ENCODE data around the gene WNT7B.

The WNT7B gene

DNA sequence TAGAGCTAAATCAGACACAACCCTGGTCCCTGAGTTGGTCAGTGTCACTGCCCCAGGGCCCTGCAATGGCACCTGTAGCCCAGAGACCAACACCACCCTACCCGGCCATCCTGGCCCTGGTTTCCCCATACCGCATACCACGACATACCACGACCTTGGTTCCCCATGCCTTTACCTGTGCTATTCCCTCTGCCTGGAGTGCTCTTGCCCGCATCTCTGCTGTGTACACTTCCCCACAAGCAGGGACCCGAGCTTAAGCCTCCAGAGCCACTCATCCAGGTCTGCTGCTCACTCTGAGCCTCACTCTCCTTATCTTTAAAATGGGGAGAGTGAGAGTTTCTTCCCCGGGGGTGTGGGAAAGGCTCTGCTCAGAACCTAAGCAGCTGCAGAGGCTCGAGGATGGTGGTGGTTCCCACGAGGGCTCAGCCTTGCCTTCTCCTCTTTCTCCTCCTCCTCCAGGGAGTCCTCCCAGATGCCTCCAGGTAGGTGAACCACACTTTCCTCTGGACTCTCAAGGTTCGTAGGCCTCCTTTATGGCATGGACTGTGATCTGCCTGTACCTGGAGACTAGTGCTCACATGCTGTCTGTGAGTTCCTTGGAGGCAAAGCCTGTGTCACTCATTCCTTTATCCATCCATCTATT, 48.1 kb downstream of the WNT7B start:
- no peak for DNase-seq (ENCODE audit: low read depth in 2 of 2)

DNA sequence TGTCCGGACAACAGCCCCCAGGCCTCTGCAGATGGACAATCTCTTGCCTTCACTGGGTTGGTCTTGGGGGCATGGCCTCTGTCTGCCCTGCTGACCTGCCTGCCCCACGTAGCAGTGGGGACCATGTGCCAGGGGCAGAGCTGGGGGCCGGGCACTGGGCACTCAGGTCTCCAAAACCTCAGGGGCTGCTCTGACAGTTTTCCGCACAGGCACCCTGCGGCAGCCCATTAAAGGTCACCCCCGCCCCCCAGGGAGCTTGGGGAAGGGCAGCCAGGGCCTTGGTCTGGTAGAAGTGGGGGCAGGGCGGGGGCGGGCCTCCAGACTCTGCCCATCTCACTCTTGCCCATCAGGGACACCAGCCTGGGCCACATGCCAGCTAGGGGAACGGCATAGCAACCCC, 49.9 kb downstream of the WNT7B start:
- no peak for DNase-seq (ENCODE audit: low read depth in 2 of 2)

DNA sequence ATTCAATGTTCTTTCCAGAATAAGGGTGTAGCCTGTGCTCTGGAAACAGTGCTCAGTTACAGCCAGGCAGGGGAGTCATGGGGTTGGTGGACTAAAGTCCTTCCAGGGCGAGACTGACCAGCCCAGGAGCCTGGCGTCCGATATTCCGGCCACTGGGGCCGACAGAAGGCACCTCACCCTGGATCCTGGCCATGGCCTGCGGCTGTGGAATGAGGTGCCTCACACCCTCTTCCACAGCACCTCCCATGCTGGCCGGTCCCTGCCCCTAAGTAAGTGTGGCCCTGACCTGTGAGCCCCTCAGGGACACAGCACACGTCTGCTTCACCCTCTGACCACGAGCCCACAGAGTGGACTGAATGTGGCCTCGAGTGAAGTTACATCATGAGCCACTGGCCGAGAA, 50.5 kb downstream of the WNT7B start:
- no peak for DNase-seq (ENCODE audit: low read depth in 2 of 2)

DNA sequence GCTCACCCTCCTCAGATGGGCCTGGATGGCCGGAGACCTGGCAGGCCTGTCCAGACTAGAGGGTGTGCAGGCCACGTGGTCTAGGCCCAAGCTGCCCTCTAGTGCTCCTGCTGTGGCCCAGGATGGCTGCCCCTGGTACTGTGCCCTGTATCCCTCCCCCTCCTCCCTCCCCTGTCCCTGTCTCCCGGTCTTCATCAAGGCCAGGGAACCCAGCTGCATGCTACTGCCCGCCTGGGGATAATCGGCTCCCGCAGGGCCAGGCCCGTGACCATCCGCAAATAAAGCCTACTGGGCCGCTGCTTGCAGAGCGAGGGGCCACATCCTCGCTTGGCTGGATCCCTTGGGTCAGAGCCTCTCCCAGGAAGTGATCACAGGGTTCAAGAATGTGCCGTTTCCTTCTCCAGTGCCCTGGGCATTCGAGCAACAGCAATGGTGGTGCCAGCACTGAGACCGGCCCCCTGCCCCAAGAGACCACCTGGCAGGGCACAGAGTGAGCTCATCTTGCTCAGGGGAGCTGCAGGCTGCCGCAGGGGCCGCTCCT, 51.1 kb downstream of the WNT7B start:
- DNase-seq (ENCODE audit: low read depth in 2 of 2) = no peak

- DNase-seq (ENCODE audit: low read depth in 2 of 2) = no peak
These were observed 53.1 kb downstream of the WNT7B start for GRCh38 chr22:45923835-45924234.

DNA sequence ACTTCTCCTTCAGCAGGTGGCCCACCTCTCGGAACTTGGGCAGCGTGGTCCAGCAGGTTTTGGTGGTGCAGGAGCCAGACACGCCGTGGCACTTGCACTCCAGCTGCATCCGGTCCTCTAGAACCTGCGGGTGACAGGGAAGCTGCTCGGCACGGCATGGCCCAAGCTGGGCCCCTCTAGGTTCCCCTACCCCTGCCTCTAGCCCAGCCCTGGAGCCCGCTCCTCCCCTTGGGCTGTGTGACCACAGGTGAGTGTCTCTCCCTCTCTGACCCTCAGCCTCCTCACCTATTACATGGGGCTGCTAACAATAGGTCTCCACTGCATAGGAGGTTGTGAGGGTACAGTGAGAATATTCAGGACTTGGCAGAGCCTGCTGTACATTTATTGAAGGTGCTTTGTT, 53.8 kb downstream of the WNT7B start:
- no peak for DNase-seq (ENCODE audit: low read depth in 2 of 2)

DNA sequence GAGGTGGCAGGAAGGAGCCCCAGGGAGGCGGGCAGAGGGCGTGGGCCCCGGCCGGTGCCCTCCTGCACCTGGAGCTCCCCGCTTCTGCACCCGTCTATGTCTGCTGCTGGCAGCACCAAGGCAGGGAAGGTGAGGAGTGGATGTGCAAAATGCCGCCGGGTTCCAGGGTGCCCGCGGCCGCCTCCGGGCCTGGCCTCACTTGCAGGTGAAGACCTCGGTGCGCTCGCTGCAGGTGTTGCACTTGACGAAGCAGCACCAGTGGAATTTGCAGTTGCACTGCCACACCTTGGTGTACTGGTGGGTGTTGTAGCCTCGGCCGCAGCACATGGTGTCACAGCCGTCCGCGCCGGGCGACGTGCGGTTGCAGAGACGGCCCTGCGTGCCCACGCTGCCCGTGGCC, 54.3 kb downstream of the WNT7B start:
- DNase-seq (ENCODE audit: low read depth in 2 of 2) = no peak

DNA sequence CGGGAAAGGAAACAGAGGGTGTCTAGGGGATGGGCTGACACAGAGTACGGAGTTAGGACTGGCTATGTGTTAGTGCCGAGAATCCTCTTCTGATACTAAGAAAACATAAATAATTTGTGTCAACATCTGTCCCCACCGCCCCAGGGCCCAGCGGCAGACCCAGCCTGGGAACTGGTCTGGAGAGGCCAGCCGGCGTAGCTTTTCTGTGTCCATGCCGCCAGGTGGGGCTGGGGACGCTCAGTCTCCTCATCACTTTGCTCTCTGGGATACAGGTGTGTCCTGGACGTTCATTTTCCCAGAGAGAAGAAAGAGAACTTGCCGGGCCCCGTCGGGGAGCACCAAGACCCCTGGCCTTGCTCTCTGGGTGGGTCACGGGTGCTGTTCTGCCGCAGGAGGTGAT, 54.7 kb downstream of the WNT7B start:
- no peak for DNase-seq (ENCODE audit: low read depth in 2 of 2)

- DNase-seq (ENCODE audit: low read depth in 2 of 2) = no peak
These were observed 57.3 kb downstream of the WNT7B start for GRCh38 chr22:45919504-45920286.

GRCh38 chr22:45918459-45919370, 58.2 kb downstream of the WNT7B start:
- DNase-seq (ENCODE audit: low read depth in 2 of 2) = no peak

DNA sequence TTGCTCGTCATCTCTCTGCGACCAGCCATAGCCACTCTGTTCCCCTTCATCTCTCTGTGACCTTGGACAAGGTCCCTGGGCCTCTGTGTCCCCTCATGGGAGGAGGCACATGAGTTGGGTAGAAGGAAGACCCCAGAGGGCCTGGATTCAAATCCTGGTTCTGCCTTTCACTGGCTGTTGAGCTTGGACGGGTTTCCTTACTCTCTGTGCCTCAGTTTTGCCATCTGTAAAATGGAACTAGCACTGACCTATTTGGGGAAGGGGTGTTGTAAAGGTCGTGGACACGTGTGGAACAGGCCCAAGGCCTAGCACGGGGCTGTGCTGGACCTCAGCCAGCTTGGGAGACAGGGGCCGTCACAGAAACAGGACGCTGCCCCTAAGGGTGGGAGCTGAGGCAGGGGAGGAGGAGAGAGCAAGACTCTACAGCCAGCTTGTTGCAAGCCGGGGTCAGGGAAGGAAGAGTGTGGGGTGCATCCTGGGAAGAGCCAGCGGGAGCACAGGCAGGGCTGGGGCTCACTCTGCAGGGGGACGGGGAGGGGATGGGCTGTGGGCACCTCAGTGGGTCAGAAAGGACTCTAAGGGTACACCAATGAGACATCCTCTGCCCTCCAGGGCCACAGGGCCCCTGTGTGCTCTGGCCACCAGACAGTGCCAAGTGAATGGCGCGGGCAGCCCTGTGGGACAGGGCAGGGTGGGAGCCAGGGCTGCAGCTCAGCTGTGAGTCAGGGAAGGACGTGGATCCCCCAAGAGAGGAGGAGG, 59.1 kb downstream of the WNT7B start:
- no peak for DNase-seq (ENCODE audit: low read depth in 2 of 2)

- DNase-seq (ENCODE audit: low read depth in 2 of 2) = no peak
These were observed 59.8 kb downstream of the WNT7B start for GRCh38 chr22:45917146-45917545.

DNA sequence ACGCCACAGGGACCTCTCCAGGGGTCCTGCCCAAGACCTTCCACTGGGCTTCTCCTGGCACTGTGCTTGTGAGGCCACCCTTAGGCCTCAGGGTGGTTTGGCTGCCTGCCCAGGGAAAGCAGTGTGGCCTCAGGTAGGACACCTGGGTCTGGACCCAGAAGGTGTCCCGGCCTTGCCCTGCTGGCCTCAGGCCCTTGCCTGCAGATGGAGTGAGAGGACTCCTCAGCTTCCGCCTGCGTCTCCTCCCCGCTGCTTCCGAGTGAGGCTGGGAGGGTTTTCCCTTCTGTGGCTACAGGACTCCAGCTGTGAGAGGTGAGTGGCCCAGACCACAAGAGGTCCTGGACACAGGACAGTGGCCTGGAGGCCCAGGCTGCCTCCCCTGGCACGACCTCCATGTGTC, 60.4 kb downstream of the WNT7B start:
- no peak for DNase-seq (ENCODE audit: low read depth in 2 of 2)

DNA sequence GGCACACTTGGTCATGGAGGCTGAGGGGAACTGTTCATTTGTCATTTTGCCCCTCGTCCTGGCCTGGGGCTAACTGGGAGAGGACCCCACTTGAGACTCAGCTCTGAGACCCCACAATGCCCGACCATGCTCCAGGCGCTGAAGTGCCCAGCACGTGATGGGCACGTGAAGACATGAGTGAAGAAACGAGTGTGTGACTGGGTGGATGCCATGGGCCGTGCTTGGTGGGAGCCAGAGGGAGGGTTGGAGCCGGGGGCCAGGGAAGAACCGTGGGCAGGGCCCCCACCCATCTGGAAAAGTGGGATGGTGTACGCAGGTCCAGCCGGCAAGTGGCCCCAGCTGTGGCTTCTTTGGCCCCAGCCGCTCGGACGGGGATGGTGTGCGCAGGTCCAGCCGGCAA, 61.1 kb downstream of the WNT7B start:
- no peak for DNase-seq (ENCODE audit: low read depth in 2 of 2)

DNA sequence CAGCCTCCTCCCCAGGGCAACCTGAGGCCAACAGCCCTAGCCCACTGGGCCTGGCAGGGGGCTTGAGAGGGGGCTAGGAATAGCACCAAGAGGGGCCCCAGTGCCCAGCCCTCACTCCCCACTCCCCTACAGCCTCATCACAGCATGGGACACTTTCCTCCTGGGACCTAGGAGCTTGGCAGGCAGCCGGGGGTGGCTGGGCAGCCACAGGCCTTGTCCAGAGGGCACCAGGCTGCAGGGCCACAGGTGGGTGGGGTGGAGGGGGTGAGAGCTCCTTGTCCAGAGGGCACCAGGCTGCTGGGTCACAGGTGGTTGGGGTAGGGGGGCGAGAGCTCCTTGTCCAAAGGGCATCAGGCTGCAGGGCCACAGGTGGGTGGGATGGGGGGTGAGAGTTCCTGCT, 61.8 kb downstream of the WNT7B start:
- no peak for DNase-seq (ENCODE audit: low read depth in 2 of 2)

DNA sequence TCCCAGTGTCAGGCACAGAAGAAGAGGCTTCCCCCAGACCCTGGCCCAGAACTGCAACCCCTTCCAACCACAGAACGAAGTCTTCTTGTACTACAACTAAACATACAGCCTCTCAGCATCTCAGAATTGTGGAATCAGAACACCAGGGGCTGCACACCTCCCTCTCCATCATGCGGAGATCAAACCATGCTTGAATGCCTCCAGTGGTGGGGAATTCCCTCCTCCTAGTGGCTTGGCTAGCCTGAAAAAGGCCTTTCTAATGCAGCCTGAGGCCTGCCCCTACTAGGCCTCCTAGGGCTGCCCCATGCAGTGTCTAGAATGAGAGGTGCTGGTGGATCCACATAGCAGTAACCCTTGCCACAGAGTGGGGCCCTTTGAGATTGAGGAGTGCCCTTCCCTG, 62.7 kb downstream of the WNT7B start:
- no peak for DNase-seq (ENCODE audit: low read depth in 2 of 2)

- no peak for DNase-seq (ENCODE audit: low read depth in 2 of 2)
These were observed 64.1 kb downstream of the WNT7B start for GRCh38 chr22:45912910-45913309.

GRCh38 chr22:45911601-45912271, 65.2 kb downstream of the WNT7B start:
- DNase-seq (ENCODE audit: low read depth in 2 of 2) = no peak

GRCh38 chr22:45910928-45911467, 66.0 kb downstream of the WNT7B start:
- DNase-seq (ENCODE audit: low read depth in 2 of 2) = no peak

DNA sequence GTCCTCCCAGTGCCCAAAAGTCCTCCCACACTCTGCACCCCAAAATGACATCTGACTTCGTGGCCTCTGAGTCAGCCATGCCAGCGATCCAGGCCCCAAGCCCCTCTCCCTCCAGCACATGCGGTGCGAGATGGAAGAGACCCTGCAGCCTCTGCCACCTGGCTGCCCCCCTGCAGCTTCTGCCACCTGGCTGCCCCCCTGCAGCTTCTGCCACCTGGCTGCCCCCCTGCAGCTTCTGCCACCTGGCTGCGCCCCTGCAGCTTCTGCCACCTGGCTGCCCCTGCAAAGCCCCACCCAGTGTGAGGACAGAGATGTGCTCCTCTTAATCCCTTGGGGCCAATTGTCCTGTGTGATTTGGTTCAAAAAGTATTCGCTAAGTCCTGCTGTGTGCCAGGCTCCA, 68.0 kb downstream of the WNT7B start:
- no peak for DNase-seq (ENCODE audit: low read depth in 2 of 2)

GRCh38 chr22:45907996-45908395, 69.0 kb downstream of the WNT7B start:
- no peak for DNase-seq (ENCODE audit: low read depth in 2 of 2)

All from activated CD4-positive, alpha-beta T cell treated with anti-CD3 and anti-CD28 coated beads for 24 hours (primary cell).